GM18909 (cell line): ENCODE measurements around the gene ELMOD3.

Experiments used
- ATAC-seq: cut with Tn5 transposase; IDR thresholded peaks from one replicate; pipeline ENCODE4 v1.9.1; 2021; ENCODE audit warnings: mild to moderate bottlenecking; ENCODE audit not compliant: unreplicated experiment, poor library complexity

Gene ELMOD3

GRCh38 chr2:85420536-85421259, 66.1 kb downstream of the ELMOD3 start:
- ATAC-seq = peak; percentile 70

DNA sequence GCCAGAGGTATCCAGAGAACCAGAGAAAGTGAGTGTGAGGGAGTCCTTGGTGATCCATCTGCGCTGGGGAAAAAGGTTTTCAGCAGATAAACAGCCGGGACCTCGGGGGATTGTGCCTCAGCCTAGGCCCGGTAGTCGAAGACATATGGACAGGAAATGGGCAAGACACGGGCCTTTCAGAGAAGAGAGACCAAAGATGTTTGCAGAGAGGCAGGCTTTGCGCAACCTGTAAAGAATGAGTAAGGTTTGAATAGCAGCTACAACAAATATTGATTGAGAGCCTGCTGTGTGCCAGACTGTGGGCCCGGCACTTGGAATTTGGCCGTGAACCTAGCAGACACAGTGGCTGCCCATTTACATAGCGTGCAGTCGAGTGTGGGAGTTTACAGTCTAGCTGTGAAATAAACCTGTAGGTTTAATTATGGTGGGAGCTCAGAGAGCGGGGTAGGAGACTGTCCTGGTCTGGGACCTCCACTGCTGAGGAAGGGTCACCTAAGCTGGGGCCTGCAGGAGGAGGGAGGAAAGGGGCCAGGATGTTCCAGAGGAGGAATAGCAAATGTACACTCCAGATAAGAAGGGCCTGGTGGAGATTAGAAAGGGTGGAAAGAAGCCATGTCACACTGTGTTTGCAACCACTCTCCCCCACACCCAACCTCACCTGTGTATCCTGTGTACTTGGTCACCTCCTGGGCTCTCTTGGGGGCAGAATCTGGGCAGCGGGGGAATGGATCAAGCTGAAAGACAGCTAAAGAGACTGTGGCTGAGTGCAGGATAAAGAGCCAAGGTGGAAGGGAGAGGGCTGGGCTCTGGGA, 66.9 kb downstream of the ELMOD3 start:
- ATAC-seq = no peak

- ATAC-seq = no peak
Measured at GRCh38 chr2:85422072-85422457, 67.5 kb downstream of the ELMOD3 start.

- no peak for ATAC-seq
Measured at GRCh38 chr2:85423525-85423924, 69.0 kb downstream of the ELMOD3 start.

- no peak for ATAC-seq
Measured at GRCh38 chr2:85425588-85425987, 71.0 kb downstream of the ELMOD3 start.

- no peak for ATAC-seq
Measured at GRCh38 chr2:85427300-85427835, 72.8 kb downstream of the ELMOD3 start.

DNA sequence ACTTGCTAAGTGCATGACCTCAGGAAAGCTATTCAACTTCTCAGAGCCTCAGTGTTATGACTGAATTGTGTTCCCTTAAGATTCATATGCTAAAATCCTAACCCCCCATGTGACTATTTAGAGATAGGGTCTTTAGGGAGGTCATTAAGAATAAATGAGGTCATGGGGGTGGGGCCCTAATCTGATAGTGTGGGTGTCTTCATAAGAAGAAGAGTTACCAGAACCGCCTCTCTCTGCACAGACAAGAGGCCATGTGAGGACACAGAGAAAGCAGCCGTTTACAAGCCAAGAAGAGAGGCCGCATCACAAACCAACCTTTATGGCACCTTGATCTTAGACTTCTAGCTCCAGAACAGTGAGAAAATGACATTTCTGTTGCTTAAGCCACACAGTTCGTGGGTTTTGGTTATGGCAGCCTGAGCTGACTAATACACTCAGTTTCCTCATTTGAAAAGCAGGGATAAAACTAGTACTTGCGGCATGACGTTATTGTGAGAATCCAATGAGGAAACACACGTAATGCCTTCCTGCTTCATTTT, 73.8 kb downstream of the ELMOD3 start:
- ATAC-seq = no peak

DNA sequence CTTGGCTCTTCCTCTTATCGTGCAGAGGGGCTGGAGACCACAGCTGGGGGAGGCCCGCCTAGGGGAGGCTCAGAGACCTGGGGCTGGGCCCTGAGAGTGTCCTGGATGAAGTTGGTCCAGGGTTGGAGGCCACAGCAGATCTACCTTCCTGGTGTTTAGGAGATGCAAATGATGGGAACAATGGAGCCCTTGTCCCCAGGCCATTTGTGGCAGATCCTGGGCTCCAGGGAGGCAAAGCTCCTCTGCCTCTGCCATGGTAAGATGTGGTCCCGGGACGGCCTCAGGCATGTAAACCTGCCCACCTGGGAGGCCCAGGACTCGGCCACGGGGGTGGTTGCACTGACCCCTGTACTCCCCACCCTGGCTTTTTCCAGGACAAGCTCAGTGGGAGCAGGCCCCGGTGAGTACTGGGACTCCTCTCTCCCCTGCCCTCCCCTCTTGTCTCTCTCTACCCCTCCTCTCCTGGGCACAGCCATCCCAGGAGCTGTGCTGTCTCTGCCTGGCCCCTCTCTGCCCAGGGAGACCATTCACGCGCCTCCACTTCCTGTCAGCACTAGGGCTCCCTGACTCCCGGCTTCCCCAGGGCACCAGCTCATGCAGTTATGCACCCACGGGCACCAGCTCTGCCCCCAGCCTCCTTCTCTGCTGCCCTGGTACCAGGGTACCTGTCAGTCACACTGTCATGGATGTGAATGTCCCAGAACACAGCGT, 74.8 kb downstream of the ELMOD3 start:
- ATAC-seq = no peak

- no peak for ATAC-seq
Measured at GRCh38 chr2:85429924-85430289, 75.3 kb downstream of the ELMOD3 start.

DNA sequence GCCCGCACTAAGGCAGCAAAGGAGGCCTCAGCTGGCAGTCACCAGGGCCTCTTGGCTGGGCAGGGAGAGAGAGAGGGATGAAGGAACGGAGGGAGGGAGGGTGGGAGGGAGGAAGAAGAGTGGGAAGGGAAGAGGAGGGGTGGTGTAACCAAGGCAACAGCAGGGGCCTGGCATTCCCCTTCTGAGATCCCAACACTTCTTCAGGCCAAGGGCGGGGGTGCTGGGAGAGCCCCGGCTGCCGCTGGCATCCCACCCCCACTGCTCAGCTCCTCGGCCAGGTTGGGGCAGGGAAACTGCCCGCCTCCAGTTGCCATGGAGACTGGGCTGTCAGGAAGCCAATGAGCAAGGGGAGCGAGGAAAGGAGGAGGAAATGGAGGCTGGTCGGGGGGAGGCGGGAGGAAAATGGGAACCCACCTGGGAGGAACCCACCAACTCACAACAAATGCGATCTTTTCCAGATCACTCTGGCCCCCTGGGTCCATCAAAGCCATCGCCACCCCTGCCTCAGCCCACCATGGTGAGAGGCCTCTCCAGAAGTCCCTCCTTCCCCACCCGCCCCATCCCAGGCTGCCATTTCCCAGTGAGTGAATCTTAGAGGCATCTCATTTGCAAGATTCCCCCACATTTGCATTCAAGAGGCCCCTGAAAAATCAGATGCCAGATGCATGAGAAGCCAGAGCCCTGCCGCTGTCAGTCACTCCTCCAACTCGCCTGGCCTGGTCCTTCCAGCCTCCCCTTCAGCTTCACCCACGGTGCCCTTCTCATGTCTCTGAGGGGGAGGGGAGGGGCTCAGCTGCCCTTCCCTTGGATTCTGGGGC, 76.4 kb downstream of the ELMOD3 start:
- no peak for ATAC-seq

GRCh38 chr2:85431570-85432205, 77.1 kb downstream of the ELMOD3 start:
- ATAC-seq = no peak

- ATAC-seq = no peak
Measured at GRCh38 chr2:85433511-85434089, 79.0 kb downstream of the ELMOD3 start.

- ATAC-seq = no peak
Measured at GRCh38 chr2:85434696-85435095, 80.1 kb downstream of the ELMOD3 start.

GRCh38 chr2:85435220-85435958, 80.8 kb downstream of the ELMOD3 start:
- no peak for ATAC-seq

DNA sequence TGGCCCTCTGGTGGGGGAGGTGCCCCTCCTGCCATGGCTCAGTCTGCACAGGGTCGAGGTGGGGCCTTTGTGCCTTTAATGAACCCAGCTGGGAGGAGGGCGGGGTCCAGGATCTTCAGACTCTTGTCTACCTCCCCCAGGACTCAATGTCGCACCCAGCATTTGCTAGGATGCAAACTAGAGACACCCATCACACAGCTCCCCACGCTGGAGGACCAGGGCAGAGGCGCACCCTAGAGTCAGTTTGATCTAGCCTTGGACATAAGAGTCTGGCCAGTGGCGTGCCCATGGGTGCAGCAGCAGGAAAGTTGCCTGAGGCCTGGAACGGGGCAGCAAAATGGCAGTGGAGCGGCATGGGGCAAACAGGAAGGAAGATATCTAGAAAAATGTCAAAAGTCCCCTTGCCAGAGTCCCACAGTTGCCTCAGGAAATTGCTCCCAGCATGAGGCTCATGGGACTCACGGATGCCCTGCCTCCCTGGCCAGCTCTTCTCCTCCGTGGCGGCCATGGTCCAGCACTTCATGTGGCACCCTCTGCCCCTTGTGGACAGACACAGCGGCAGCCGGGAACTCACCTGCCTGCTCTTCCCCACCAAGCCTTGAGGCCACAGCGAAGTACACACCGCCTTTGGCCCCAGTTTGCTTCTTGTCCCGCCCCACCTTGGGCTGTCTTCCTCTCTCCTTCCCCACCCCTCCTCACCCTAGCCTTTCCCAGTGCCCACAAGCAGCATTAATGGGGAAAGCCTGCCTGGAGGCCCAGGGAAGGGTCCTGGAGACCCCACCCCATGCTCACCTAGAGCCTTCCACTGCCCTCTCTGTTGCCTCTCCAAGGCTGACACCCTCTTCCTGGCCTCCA, 81.6 kb downstream of the ELMOD3 start:
- ATAC-seq = no peak

- peak; percentile 2 for ATAC-seq
Measured at GRCh38 chr2:85436836-85437487, 82.4 kb downstream of the ELMOD3 start.
